Right lobe of liver (tissue), 4 donors: Measurements from ENCODE around the gene LPCAT1.

Experiments
- POLR2A ChIP-seq: fragments of 450-650 bp; IDR thresholded peaks from one replicate; pipeline ENCODE4 v1.6.1; 2017; ENCODE audit warnings: antibody characterized with exemption, mild to moderate bottlenecking
- TF ChIP-seq, protein P1 (sequence below), 4 donors: fragments of 200-600 bp in 3 of 4; fragments of 450-650 bp in 1 of 4; IDR thresholded peaks; one replicate each; pipeline versions ENCODE4 v1.5.1 to v1.8.0; 2016 to 2022; ENCODE audit warnings: antibody characterized with exemption in 4 of 4, mild to moderate bottlenecking in 2 of 4
- donor health status: DM: no; HTN: no; CAD: no.
- donor health status: DM: no; HTN: no; CAD: no.
- donor health status: DM: no; HTN: yes; CAD: no.

DNA sequence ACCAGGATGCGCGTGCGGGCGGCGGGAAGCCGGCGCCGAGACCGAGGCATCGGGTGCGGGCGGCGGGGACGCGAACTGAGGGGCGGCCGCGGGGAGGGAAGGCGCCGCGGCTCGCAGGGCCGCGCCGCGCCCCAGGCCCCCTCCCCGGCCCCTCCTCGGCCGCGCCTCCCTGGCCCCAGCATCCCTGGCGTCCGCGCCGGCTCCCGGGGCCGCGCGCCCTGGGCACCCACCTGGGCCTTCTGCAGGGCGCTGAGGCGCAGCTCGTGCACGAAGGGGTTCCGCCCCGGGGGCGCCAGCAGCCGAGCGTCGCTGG, 324 bp downstream of the LPCAT1 start:
- TF ChIP-seq, protein P1, sequence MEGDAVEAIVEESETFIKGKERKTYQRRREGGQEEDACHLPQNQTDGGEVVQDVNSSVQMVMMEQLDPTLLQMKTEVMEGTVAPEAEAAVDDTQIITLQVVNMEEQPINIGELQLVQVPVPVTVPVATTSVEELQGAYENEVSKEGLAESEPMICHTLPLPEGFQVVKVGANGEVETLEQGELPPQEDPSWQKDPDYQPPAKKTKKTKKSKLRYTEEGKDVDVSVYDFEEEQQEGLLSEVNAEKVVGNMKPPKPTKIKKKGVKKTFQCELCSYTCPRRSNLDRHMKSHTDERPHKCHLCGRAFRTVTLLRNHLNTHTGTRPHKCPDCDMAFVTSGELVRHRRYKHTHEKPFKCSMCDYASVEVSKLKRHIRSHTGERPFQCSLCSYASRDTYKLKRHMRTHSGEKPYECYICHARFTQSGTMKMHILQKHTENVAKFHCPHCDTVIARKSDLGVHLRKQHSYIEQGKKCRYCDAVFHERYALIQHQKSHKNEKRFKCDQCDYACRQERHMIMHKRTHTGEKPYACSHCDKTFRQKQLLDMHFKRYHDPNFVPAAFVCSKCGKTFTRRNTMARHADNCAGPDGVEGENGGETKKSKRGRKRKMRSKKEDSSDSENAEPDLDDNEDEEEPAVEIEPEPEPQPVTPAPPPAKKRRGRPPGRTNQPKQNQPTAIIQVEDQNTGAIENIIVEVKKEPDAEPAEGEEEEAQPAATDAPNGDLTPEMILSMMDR (IDR thresholded peaks at IDR 0.05): no peak
- no peak for TF ChIP-seq POLR2A
